ENCODE data around the gene SHF.
"Not testable (repeated sequence)": the region's sequence is repeated elsewhere in the genome, so short reads cannot be mapped to it uniquely, and the experiment has no call there.

Gene SHF

DNA sequence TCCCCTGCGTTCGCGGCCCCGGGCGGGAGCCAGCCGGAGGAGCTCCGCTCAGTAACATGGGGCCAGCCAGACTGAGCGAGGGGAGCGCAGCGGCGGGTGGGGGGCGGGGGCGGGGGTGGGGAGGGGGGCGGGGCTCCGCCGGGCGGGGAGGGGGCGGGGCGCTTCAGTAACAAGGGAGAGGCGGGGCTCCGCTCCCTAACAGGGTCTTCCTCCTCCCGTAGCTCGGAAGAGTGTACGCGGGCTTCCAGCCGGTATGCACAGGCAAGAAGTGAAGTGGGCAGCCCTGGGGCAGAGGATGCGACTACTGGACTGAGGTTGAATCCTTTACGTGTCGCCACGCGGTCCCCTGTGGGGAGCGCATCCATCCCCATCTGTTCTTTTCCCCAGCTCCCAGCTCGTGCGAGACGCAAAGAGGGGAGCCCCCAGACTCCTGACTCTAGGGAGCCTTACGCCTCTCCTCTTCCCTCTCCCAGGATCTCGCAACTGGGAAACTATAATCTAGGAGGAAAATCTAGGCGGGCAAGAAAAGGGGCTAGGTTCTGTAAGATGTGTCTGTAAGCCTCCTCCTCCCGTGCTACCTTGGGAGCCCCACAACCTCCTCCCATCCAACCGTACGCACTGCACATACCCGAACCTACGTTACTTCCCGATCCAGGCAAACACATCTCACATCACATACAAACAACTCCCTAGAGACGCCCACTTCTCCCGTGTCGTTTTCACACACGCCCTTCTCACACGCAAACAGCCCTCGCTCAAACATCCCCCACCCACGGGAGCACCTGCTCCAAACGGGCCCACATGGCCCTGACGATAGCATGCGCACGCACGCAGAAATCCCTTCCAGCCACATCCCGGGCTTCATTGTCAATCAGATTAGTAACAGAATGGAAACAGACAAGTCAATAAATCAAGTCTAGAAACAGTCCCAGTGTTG is at the start of gene SHF:
Gene SHF (minus strand): TSS at position 73 of the 937 bp plus-strand sequence. CDS start 15 bp downstream, at position 58.
- DNase-seq: peak; percentile 83 to 84

DNA sequence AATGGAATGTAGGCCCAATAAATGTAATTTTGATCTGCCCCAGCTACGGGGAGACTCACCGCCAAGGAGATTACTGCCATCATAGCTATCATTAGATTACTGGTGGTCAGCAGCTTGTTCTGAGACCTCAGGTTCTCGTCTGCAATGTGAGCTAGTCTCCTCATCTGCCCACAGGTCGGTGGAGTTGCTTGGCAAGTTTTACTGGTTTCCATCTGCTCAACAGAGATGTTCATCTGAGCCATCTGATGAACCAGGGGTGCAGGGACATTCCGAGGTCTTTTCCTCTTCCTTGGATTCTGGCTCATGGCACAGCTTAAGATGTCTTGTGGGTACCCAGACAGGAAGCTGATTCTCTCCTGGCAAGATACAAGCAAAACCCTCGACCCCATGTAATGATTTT is 49.0 kb upstream of the SHF start:
- not testable (repeated sequence) for DNase-seq

GRCh38 chr15:45234562-45235235 is 46.9 kb upstream of the SHF start:
- DNase-seq: no peak

DNA sequence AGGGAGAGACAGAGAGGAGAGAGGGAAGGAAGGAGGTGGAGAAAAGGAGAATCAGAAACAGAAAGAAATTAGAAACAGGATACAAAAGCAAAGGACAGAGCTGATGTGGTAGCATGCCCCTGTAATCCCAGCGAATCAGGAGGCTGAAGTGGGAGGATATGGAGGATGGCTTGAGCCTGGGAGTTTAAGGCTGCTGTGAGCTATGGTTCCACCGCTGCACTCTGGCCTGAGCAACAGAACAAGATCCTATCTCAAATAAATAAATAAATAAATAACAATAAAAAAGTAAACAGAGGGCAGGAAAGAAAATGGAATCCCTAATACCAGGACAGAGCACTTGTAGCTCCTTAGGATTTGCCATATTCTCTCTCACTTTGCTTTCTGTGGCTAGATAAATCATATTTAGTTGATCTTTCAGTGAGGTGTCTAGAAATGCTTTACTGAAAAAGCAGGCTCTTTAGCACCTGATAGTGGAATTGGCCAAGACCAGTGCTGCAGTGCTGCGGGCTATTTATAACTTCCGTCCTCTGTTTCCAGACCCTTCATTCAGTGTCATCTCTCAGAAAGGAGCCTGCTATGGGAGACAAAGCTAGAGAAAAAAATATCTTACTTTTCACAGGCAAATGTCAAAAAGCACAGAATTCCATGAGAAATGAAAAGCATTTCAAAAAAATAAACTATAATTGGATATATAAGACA is 44.2 kb upstream of the SHF start:
- DNase-seq: no peak

DNA sequence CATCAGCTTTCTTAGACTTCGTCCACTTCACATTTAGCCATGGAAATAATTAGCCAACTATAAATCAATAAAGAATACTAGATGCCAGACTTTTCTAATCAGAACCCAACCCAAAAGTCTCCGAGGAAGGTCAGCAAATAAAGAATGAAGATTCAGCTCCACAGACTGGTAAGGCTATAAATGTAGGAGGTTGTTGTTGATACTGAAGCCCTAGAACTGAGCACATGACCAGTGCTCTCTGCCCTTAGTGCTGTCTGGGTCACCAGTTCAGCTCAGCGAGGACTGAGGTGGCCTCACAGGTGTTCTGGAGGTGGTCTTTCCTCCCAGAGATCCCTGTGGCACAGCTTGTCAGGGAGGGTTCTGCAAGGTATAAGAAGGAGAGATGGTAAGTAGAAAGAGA is 43.4 kb upstream of the SHF start:
- no peak for DNase-seq

DNA sequence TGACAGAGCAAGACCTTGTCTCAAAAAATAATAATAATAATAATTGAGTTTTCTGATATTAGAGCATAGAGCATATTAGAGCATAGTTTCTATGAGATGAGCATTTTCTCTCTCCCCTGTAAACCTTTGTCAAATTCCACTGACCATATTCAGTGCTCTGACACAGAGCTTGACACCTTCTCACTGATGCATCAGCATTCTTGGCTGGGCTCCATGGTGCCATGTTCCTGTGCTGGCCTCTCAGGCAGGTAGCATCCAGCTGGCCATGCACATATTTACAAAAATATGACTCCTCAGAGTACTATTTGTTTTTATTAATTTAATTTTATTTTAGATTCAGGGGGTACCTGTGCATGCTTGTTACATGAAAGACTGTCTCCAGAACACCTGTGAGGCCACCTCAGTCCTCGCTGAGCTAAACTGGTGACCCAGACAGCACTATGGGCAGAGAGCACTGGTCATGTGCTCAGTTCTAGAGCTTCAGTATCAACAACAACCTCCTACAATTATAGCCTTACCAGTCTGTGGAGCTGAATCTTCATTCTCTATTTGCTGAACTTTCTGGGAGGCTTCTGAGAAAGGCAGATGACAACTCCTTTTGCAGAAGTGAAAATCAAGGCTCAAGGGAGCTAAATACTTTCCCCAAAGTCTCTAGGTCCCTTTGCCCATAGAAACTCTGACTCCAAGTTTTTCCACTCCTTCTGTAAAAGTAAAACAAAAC is 42.6 kb upstream of the SHF start:
- no peak for DNase-seq

DNA sequence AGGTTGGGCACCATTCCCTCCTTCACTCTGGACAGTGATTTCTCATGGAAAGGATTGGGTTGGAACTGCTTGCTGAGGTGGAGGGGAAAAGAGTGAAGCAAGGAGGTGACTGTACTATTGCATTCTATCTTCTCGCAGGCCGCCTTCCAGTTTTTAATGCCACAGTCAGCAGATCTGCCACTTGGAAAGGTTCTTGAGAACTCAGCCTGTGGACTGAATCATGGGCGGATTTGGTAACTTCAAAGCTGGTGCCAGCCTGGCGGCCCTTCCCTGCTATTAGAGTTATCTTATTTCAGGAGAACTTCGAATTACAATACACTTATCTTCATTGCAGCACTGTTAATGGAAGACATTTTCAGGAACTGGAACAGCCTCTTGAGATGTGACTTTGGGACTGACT is 41.2 kb upstream of the SHF start:
- DNase-seq: no peak

DNA sequence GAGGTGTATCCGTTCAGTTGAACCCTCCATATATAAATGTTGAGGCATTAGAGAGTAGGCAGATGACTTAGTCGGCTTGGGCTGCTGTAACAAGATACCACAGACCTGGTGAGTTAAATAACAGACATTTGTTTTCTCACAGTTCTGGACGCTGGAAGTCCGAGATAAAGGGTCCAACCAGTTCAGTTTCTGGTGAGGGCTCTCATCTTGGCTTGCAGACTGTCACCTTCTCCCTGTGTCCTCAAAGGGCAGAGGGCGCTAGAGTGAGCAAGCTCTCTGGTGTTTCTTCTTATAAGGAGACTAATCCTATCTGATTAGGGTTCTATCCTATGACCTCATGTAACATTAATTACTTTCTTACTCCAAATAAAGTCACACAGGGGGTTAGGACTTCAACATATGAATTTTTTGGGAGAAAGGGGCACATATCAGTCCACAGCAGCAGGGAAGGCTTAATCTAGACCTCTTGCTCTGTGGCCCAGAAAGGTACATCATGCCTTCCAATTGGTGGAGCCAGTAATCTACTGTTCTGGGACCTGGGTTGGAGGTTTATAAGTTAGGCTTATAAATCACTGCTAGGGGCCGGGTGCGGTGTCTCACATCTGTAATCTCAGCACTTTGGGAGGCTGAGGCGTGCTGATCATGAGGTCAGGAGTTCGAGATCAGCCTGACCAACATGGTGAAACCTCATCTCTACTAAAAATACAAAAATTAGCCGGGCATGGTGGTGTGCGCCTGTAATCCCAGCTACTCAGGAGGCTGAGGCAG is 37.9 kb upstream of the SHF start:
- DNase-seq: no peak

DNA sequence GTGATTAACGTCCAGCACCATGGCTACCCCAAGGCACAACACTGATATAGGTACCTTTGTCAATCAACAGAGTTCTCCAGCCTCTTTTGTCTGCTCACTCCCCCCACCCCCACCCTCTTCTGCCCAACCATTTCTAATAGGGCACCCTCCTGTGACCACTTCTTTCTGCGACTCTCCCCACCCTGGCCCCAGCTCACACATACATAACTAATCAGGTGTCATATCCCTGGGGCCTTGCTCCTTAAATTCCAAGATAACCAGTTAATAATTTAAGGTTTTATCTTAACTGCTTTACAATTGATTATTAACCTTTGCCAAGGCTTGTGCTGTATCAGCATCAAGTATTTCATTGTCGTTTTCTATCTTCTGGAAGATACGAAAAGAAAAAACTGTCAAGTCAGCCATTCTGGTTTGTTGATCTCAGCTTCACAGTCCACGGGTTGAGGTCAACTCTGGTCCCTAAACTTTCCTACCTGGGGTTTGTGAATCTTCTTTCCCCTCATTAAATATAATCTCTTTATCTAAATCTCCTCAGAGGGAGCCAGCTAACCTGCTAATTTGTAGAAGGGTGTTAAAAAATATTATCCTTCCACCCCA is 37.0 kb upstream of the SHF start:
- DNase-seq: no peak

- DNase-seq: no peak
These were observed 34.2 kb upstream of the SHF start for GRCh38 chr15:45221967-45222366.

- DNase-seq: no peak
These were observed 33.4 kb upstream of the SHF start for GRCh38 chr15:45221053-45221599.

DNA sequence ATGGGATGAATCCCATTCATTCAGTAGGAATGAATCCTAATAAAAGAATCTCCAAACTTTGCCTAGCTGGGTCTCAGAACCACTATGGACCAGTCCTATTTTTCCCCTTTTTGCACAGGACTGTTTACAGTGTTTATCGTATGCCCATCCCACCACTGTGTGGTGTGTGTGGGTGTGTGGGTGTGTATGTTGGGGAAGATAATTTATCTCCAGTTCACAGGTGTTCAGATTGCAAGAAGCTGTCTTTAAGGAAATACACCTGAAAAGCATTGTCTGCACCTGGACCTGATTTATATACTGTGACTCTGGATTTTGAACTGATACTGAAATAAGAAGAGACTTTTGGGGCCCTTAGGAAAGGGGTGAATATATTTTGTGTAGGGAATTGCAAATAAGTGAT is 24.7 kb upstream of the SHF start:
- DNase-seq: no peak

DNA sequence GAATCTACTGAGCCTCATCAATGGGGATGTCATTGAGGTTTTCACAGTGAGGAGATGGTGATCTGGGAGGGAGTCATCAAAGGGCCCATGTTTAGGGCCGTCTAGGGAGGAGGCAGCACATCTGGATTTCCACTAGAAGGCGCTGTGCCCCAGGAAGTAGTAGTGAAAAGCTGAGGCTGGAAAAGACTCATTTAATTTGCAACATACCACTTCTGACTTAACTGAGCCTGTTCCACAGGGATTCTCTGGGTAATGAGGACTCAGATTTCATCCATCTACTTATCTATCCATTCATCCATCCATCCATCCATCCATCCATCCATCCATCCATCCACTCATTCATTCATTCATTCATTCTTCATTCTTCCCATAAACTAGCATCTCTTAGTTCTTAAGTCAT is 17.4 kb upstream of the SHF start:
- peak; percentile 77 to 78 for DNase-seq

DNA sequence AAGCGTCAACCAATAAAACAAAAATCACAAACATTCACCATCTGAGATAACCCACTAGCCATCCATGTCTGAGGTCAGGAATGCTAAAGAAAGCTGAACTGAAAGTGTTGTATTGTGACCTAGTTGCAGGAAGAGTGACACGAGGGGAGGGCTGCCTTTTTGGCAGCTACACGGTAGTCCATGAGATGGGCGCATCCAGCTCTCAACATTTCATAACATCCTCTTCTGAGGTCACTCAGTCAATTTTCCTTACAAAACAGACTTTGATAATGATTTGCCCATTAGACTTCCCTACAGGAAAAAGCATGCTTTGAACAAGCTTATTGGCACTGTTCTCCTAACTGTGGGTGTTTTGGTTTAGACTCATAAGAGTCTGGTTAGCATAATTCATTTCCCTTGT is 15.4 kb upstream of the SHF start:
- no peak for DNase-seq

GRCh38 chr15:45201869-45202268 is 14.1 kb upstream of the SHF start:
- no peak for DNase-seq

- DNase-seq: no peak
These were observed 13.7 kb upstream of the SHF start for GRCh38 chr15:45201557-45201859.

- peak; percentile 88 to 89 for DNase-seq
These were observed 13.2 kb upstream of the SHF start for GRCh38 chr15:45200799-45201556.

DNA sequence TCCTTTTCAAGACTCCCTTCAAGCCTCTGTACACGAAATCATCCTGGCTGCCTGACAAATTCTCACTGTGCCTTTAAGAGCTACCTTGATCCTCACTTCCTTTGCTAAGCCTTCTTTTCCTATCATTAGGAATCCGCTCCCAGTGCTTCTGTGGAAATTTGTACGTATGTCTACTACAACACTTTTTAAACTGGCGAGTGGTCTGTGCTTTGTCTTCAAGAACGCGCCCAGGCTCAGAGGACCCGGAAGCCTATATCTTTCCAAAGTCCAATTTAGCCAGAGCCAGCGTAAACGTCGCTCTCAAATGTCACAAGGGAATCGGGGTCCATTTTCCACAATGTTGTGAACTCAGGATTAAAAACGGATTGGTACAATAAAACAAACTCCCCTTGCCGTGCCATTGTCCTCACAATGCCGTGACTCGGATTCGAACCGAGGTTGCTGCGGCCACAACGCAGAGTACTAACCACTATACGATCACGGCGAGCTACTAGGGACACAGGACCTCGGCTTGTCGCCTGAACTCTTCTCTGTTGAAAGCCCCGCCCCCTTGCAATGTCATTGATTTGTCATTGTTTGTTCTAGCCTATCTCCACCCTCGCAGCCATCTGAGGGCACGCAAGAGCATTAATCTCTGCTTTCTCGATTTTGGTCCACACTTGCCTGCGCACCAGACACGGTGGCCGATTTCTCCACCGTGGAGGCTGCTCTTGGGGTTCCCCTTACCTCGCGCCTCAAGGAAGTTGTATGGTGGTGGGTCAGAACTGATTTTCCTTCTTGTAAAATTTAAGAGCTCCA is 12.4 kb upstream of the SHF start:
- DNase-seq: peak; percentile 99

- peak in 1 of 2 experiments; percentile 72 for DNase-seq
These were observed 11.5 kb upstream of the SHF start for GRCh38 chr15:45199136-45199810.
